Uterus (tissue), 2 donors: Measurements from ENCODE around the gene NCS1.

Experiments
- CTCF ChIP-seq, 4 experiments: fragments of 200-600 bp in 2 of 4; fragments of 450-650 bp in 2 of 4; sonication (generic) in 2 of 4; IDR thresholded peaks; one replicate each; pipeline ENCODE4 v1.5.1; 2016 to 2019; ENCODE audit warnings: antibody characterized with exemption in 4 of 4, mild to moderate bottlenecking in 2 of 4, moderate library complexity in 1 of 4
- POLR2A ChIP-seq, 2 donors: fragments of 450-650 bp; IDR thresholded peaks; one replicate each; pipeline ENCODE4 v1.6.1; 2016; ENCODE audit warnings: antibody characterized with exemption in 2 of 2, mild to moderate bottlenecking in 1 of 2, moderate library complexity in 1 of 2

GRCh38 chr9:130230631-130231030 is 58.4 kb downstream of the NCS1 start:
- TF ChIP-seq CTCF (IDR thresholded peaks at IDR 0.05) = no peak
- TF ChIP-seq POLR2A (IDR thresholded peaks at IDR 0.05) = no peak
